Measurements from ENCODE around the gene SLC17A7. TPM values are rescaled to one million over a fixed set of nuclear protein-coding genes. Genes with fewer than 3 reads are reported as not detected.
A peak's percentile ranks its signal among the peaks of the same experiment; 100 is the strongest.

SLC17A7 gene
- total and polyA plus RNA-seq, 2 of the 13 experiments (the other 11 are each of a cell fraction or from before 2014, with no cell fraction given): 0.32 TPM; not detected in 1

DNA sequence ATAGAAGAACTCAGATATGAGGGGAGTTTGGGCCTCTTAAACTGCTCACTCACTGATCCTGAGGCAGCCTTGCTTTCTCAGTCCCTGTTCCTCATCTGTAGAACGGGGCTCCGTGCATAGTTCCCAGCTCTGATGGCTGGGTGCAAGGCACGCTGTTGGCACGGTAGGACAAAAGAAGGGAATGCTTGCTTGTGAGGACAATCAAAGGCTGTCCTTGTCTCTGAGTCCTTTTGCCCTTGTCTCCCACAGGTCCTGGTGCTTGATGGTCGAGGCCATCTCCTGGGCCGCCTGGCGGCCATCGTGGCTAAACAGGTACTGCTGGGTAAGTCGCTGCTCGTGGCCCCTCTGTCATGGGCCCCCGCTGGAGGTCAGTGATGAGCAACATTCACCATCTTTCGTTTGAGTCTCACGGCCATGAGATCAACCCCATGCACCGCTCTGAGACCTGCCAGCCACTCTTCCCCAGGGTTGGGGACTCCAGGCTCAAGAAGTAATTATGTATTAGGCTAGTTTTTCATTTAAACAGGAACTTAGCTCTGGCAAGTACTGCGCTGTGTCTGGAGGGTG lies 48.4 kb upstream of the SLC17A7 start (continued):
- TF ChIP-seq GPBP1L1 (CRISPR knock-in tag; IDR thresholded peaks at IDR 0.05): no peak
- no peak for TF ChIP-seq SOX13 (IDR thresholded peaks at IDR 0.05)
- peak; percentile 71 to 75; a peak in 2 of 4 replicates for TF ChIP-seq SOX13 (CRISPR knock-in tag; conservative IDR thresholded peaks at IDR 0.05 in 1 of 2, IDR thresholded peaks at IDR 0.05 in 1 of 2)
- no peak for TF ChIP-seq ISX (CRISPR knock-in tag; conservative IDR thresholded peaks at IDR 0.05)
- TF ChIP-seq CCDC6 (CRISPR knock-in tag; IDR thresholded peaks at IDR 0.05): no peak; the same call in 1 of the 2 replicates
- no peak for TF ChIP-seq CENPBD1 (CRISPR knock-in tag; IDR thresholded peaks at IDR 0.05; ENCODE audit: borderline replicate concordance, low read depth)
- TF ChIP-seq PBX3 (CRISPR knock-in tag; IDR thresholded peaks at IDR 0.05; ENCODE audit: borderline replicate concordance): no peak
- peak; percentile 41; the same call in 1 of the 2 replicates for TF ChIP-seq KDM2A (CRISPR knock-in tag; IDR thresholded peaks at IDR 0.05; ENCODE audit: borderline replicate concordance, low read depth)
- peak; percentile 55; the same call in 1 of the 2 replicates for TF ChIP-seq ZNF205 (CRISPR knock-in tag; IDR thresholded peaks at IDR 0.05)
- no peak for TF ChIP-seq THAP8 (CRISPR knock-in tag; IDR thresholded peaks at IDR 0.05; ENCODE audit: borderline replicate concordance)
- no peak for TF ChIP-seq PCBP1 (IDR thresholded peaks at IDR 0.05; ENCODE audit: borderline replicate concordance, low read depth, low read length)
- TF ChIP-seq ZNF816 (CRISPR knock-in tag; IDR thresholded peaks at IDR 0.05; ENCODE audit: borderline replicate concordance): no peak
- no peak for TF ChIP-seq GPN1 (CRISPR knock-in tag; IDR thresholded peaks at IDR 0.05; ENCODE audit: borderline replicate concordance)
- TF ChIP-seq NR1H2 (CRISPR knock-in tag; IDR thresholded peaks at IDR 0.05; ENCODE audit: borderline replicate concordance, low read depth): no peak
- no peak for TF ChIP-seq ZNF746 (CRISPR knock-in tag; IDR thresholded peaks at IDR 0.05)
- no peak for TF ChIP-seq ELF4 (CRISPR knock-in tag; IDR thresholded peaks at IDR 0.05; ENCODE audit: borderline replicate concordance)
- TF ChIP-seq ZNF224 (CRISPR knock-in tag; IDR thresholded peaks at IDR 0.05): 0 out of 2 replicates have a peak, but pooled peaks have one; percentile 14
- TF ChIP-seq RBFOX2 (IDR thresholded peaks at IDR 0.05; ENCODE audit: low read depth, low read length): 0 out of 2 replicates have a peak, but pooled peaks have one; percentile 16
- TF ChIP-seq NFIC (IDR thresholded peaks at IDR 0.05; ENCODE audit: low read length): no peak
- no peak for TF ChIP-seq JDP2 (CRISPR knock-in tag; IDR thresholded peaks at IDR 0.05; ENCODE audit: borderline replicate concordance)
- peak; percentile 83 for TF ChIP-seq PRMT3 (CRISPR knock-in tag; IDR thresholded peaks at IDR 0.05; ENCODE audit: borderline replicate concordance, low read depth)
- no peak for TF ChIP-seq SMC3 (IDR thresholded peaks at IDR 0.05; ENCODE audit: low read length)
- TF ChIP-seq ZBTB8A (CRISPR knock-in tag; IDR thresholded peaks at IDR 0.05; ENCODE audit: borderline replicate concordance, low read depth): no peak
- peak; percentile 62 for TF ChIP-seq SRSF1 (optimal IDR thresholded peaks at IDR 0.05; ENCODE audit: low read depth, low read length)
- TF ChIP-seq THAP11 (CRISPR knock-in tag; IDR thresholded peaks at IDR 0.05): no peak
- no peak for TF ChIP-seq CBX1 (IDR thresholded peaks at IDR 0.05; ENCODE audit: low read depth)
- TF ChIP-seq ZNF780A (CRISPR knock-in tag; IDR thresholded peaks at IDR 0.05): no peak
- no peak for TF ChIP-seq ZNF782 (CRISPR knock-in tag; IDR thresholded peaks at IDR 0.05; ENCODE audit: borderline replicate concordance)
